Activated naive CD8-positive, alpha-beta T cell (primary cell): ENCODE measurements around the gene SFSWAP.

Experiments used
- H3K27ac Mint-ChIP-seq: one replicate; pipeline ENCODE4 v1.8.0; 2021; ENCODE audit warnings: mixed read lengths
- H3K27me3 Mint-ChIP-seq: one replicate; pipeline ENCODE4 v1.8.0; 2021; ENCODE audit warnings: mixed read lengths
- H3K36me3 Mint-ChIP-seq: one replicate; pipeline ENCODE4 v1.8.0; 2021; ENCODE audit warnings: mixed read lengths
- H3K4me1 Mint-ChIP-seq: one replicate; pipeline ENCODE4 v1.8.0; 2021; ENCODE audit warnings: low read depth, mixed read lengths
- H3K4me3 Mint-ChIP-seq: one replicate; pipeline ENCODE4 v1.8.0; 2021; ENCODE audit warnings: mild to moderate bottlenecking, mixed read lengths
- H3K9me3 Mint-ChIP-seq: one replicate; pipeline ENCODE4 v1.8.0; 2021; ENCODE audit warnings: low read depth, mixed read lengths

The SFSWAP gene

GRCh38 chr12:131835616-131836171 lies 124.8 kb downstream of the SFSWAP start:
- peaks cover 5% of the 10 kb centered on the region for H3K27me3 Mint-ChIP-seq
- no peak overlapping the region for H3K27ac Mint-ChIP-seq
- H3K9me3 Mint-ChIP-seq = no peaks in the 10 kb centered on the region
- no peaks in the 10 kb centered on the region for H3K36me3 Mint-ChIP-seq
- no peak overlapping the region for H3K4me3 Mint-ChIP-seq
- peaks cover 4% of the 10 kb centered on the region for H3K4me1 Mint-ChIP-seq

GRCh38 chr12:131836193-131836592 lies 125.3 kb downstream of the SFSWAP start:
- H3K4me1 Mint-ChIP-seq = no peaks in the 10 kb centered on the region
- peaks cover 5% of the 10 kb centered on the region for H3K27me3 Mint-ChIP-seq
- no peak overlapping the region for H3K27ac Mint-ChIP-seq
- no peak overlapping the region for H3K4me3 Mint-ChIP-seq
- H3K36me3 Mint-ChIP-seq = no peaks in the 10 kb centered on the region
- no peaks in the 10 kb centered on the region for H3K9me3 Mint-ChIP-seq

- no peaks in the 10 kb centered on the region for H3K4me1 Mint-ChIP-seq
- H3K27ac Mint-ChIP-seq = no peak overlapping the region
- H3K9me3 Mint-ChIP-seq = no peaks in the 10 kb centered on the region
- H3K36me3 Mint-ChIP-seq = no peaks in the 10 kb centered on the region
- no peak overlapping the region for H3K4me3 Mint-ChIP-seq
- H3K27me3 Mint-ChIP-seq = peaks cover 5% of the 10 kb centered on the region
These were observed 126.0 kb downstream of the SFSWAP start for GRCh38 chr12:131836714-131837397.

- Mint-ChIP-seq H3K36me3 (no peaks in the 10 kb centered on the region), H3K27ac (no peak overlapping the region), H3K27me3 (no peaks in the 10 kb centered on the region), H3K4me3 (no peak overlapping the region), H3K9me3 (no peaks in the 10 kb centered on the region), H3K4me1 (no peaks in the 10 kb centered on the region)
These were observed 129.9 kb downstream of the SFSWAP start for GRCh38 chr12:131840643-131841416.

GRCh38 chr12:131841547-131841946 lies 130.7 kb downstream of the SFSWAP start:
- Mint-ChIP-seq H3K9me3 (no peaks in the 10 kb centered on the region), H3K4me1 (no peaks in the 10 kb centered on the region), H3K27me3 (no peaks in the 10 kb centered on the region), H3K36me3 (no peaks in the 10 kb centered on the region), H3K27ac (no peak overlapping the region), H3K4me3 (no peak overlapping the region)

GRCh38 chr12:131842169-131842568 lies 131.3 kb downstream of the SFSWAP start:
- Mint-ChIP-seq H3K9me3 (no peaks in the 10 kb centered on the region), H3K36me3 (no peaks in the 10 kb centered on the region), H3K27ac (no peak overlapping the region), H3K27me3 (no peaks in the 10 kb centered on the region), H3K4me3 (no peak overlapping the region), H3K4me1 (no peaks in the 10 kb centered on the region)

- no peaks in the 10 kb centered on the region for H3K36me3 Mint-ChIP-seq
- no peaks in the 10 kb centered on the region for H3K9me3 Mint-ChIP-seq
- H3K4me3 Mint-ChIP-seq = no peak overlapping the region
These were observed 132.6 kb downstream of the SFSWAP start for GRCh38 chr12:131843527-131843926.

GRCh38 chr12:131844140-131844539 lies 133.2 kb downstream of the SFSWAP start:
- Mint-ChIP-seq H3K27me3 (no peaks in the 10 kb centered on the region), H3K27ac (no peak overlapping the region)

More at GRCh38 chr12:131843527-131843926, 132.6 kb downstream of the SFSWAP start:
- Mint-ChIP-seq H3K27ac (no peak overlapping the region), H3K4me1 (no peaks in the 10 kb centered on the region), H3K27me3 (no peaks in the 10 kb centered on the region)

GRCh38 chr12:131844656-131845055 lies 133.8 kb downstream of the SFSWAP start:
- Mint-ChIP-seq H3K4me3 (no peak overlapping the region), H3K27ac (no peak overlapping the region), H3K4me1 (no peaks in the 10 kb centered on the region), H3K36me3 (no peaks in the 10 kb centered on the region), H3K27me3 (no peaks in the 10 kb centered on the region), H3K9me3 (no peaks in the 10 kb centered on the region)

More at GRCh38 chr12:131844140-131844539, 133.2 kb downstream of the SFSWAP start:
- no peaks in the 10 kb centered on the region for H3K36me3 Mint-ChIP-seq
- no peaks in the 10 kb centered on the region for H3K4me1 Mint-ChIP-seq
- H3K4me3 Mint-ChIP-seq = no peak overlapping the region
- H3K9me3 Mint-ChIP-seq = no peaks in the 10 kb centered on the region

GRCh38 chr12:131845121-131845520 lies 134.2 kb downstream of the SFSWAP start:
- no peak overlapping the region for H3K27ac Mint-ChIP-seq
- H3K27me3 Mint-ChIP-seq = no peaks in the 10 kb centered on the region
- no peak overlapping the region for H3K4me3 Mint-ChIP-seq
- no peaks in the 10 kb centered on the region for H3K4me1 Mint-ChIP-seq
- no peaks in the 10 kb centered on the region for H3K36me3 Mint-ChIP-seq
- H3K9me3 Mint-ChIP-seq = no peaks in the 10 kb centered on the region

- H3K27ac Mint-ChIP-seq = no peak overlapping the region
- H3K4me3 Mint-ChIP-seq = no peak overlapping the region
- no peaks in the 10 kb centered on the region for H3K27me3 Mint-ChIP-seq
- H3K9me3 Mint-ChIP-seq = no peaks in the 10 kb centered on the region
- H3K4me1 Mint-ChIP-seq = no peaks in the 10 kb centered on the region
- H3K36me3 Mint-ChIP-seq = no peaks in the 10 kb centered on the region
These were observed 136.6 kb downstream of the SFSWAP start for GRCh38 chr12:131847456-131847855.

- Mint-ChIP-seq H3K36me3 (no peaks in the 10 kb centered on the region), H3K27me3 (no peaks in the 10 kb centered on the region), H3K27ac (no peak overlapping the region), H3K4me3 (no peak overlapping the region), H3K4me1 (no peaks in the 10 kb centered on the region), H3K9me3 (no peaks in the 10 kb centered on the region)
These were observed 137.9 kb downstream of the SFSWAP start for GRCh38 chr12:131848753-131849152.
